Germinal center (tissue), 1 donor: ENCODE data around the gene XRRA1.
"Not testable (repeated sequence)": the region's sequence is repeated elsewhere in the genome, so short reads cannot be mapped to it uniquely, and the experiment has no call there.

Source experiments
- DNase-seq: peaks from one replicate; pipeline ENCODE4 v3.0.0; 2012; ENCODE audit warnings: mixed read lengths, low spot score

XRRA1 gene

DNA sequence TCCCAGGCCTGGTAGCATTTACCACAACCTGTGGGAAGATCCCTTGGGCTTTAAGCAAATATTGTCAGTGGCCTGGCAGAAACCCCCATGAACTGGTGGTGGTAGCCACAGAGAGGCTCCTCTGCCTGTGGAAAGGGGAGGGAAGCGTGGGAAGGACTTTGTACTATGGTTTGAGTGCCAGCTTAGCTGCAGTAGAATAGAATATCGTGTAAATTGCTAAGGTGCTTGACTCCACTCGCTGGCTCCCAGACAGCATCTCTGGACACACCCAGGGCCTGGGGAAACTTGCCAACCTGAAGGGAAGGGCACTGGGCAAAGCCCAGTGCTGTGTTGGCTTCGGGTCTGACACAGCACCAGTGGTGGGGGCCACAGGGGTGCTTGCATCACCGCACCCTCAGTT is 52.6 kb downstream of the XRRA1 start:
- DNase-seq = no peak

- no peak for DNase-seq
These were observed 53.4 kb downstream of the XRRA1 start for GRCh38 chr11:74895340-74896116.

GRCh38 chr11:74893015-74893414 is 55.9 kb downstream of the XRRA1 start:
- not testable (repeated sequence) for DNase-seq

- DNase-seq = no peak
These were observed 71.8 kb downstream of the XRRA1 start for GRCh38 chr11:74877132-74877531.

DNA sequence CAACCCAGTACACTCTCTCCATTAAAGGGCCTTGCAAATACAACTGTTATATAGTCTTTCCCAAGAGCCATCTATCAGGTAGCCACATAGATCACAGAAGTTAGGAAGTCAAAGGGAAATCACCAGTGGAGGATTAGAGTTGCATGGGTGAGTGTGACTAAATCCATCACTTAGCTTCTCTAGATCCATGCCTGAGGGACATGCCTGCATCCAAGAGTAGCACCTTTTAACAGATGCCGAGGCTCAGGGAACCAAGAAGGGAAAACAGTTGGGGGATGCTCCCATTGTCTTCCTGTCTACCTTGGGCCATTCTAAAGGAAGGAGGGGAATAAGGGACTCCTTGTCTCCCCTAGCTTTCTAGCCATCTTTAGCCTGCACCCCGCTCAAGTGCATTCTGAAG is 77.9 kb downstream of the XRRA1 start:
- DNase-seq = no peak

GRCh38 chr11:74870485-74870884 is 78.4 kb downstream of the XRRA1 start:
- DNase-seq = peak; percentile 52

DNA sequence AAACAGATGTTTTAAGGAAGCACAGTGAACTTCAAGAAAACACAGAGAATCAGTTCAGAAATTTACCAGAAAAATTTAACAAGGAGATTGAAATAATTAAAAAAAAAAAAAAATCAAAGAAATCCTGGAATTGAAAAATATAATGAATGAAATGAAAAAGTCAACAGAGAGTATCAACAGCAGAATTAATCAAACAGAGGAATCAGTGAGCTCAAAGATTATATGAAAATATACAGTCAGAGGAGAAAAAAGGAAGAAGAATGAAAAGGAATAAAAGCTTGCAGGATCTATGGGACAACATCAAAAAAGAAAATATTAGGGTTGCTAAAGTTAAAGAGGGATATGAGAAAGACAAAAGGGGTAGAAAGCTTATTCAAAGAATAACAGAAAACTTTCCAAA is 82.3 kb downstream of the XRRA1 start:
- no peak for DNase-seq

DNA sequence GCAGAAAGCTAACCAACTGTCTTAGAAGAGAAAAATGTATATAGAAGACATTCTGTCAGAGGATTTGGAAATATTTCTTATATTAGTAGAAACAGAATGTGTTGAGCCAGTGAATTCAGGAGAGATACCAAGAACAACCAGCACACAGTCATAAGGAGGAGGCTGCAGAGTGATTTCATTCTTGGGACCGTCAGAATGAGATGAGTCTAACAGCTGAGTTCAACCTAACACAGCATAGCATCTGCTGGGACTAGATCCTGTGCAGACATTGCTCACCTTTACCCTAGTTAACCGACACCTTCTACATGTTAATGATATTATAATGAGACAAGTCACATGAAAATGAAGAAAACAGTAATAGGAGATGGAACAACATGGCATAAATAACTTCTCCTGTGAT is 85.5 kb downstream of the XRRA1 start:
- no peak for DNase-seq

GRCh38 chr11:74860743-74861142 is 88.1 kb downstream of the XRRA1 start:
- DNase-seq = no peak

- no peak for DNase-seq
These were observed 95.7 kb downstream of the XRRA1 start for GRCh38 chr11:74853223-74853622.

- no peak for DNase-seq
These were observed 99.1 kb downstream of the XRRA1 start for GRCh38 chr11:74849525-74850391.

DNA sequence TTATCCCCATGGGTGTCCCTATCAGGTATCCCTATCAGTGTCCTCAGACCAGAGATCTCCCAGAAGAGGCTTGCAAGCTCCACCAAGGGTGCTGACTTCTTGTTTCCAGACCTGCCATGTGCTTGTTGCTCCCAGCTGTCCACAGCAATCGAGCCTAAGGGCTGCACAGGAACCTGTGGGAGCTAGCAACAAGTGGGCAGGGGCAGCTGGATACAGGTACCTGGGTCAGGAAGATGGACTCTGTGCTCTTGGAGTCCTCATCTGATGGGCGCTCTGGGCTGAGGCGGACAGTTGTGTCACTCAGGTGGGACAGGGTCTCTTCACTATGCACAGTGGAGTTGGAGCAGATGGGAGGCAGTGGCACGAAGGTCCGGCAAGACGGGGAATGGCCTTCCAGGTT is 101.0 kb downstream of the XRRA1 start:
- DNase-seq = no peak

GRCh38 chr11:74847395-74847794 is 101.5 kb downstream of the XRRA1 start:
- no peak for DNase-seq

GRCh38 chr11:74846770-74847169 is 102.1 kb downstream of the XRRA1 start:
- no peak for DNase-seq

DNA sequence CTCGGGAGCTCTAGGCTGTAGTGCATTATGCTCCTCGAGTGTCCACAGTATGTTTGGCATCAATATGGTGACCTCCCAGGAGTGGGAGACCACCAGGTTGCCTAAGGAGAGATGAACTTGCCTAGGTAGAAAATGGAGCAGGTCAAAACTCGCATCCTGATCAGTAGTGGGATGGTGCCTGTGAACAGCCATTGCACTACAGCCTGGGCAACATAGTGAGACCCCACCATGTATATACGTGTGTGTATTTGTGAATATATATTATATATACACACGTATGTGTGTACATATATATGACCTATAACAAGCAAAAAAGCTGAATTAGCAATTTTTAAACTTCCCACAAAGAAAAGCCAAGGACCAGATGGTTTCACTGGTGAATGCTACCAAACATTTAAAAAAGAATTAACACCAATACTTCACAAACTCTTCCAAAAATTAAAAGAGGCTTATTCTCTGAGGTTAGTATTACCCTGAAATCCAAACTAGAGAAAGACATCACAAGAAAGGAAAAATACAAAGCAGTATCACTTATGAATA is 102.8 kb downstream of the XRRA1 start:
- DNase-seq = no peak

GRCh38 chr11:74844865-74845264 is 104.0 kb downstream of the XRRA1 start:
- no peak for DNase-seq

DNA sequence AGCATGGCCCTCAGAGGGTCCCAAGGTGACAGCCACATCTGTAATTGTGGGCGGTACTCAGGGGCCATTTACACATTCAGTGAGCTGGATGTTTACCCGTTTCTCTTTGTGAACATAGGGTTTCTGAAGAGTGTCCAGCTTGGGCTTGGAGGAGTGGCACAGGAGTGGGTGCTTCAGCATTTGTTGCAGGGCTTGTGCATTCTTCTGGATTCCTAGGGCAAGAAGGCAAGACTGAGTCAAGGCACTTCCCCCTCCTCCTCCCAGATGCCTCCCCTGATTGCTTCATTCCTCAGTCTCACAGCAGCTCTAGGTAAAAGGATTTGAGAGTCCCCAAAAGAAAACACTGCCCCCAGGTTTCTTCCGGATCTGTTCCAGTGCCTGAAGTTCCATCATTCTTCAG is 104.8 kb downstream of the XRRA1 start:
- DNase-seq = no peak

DNA sequence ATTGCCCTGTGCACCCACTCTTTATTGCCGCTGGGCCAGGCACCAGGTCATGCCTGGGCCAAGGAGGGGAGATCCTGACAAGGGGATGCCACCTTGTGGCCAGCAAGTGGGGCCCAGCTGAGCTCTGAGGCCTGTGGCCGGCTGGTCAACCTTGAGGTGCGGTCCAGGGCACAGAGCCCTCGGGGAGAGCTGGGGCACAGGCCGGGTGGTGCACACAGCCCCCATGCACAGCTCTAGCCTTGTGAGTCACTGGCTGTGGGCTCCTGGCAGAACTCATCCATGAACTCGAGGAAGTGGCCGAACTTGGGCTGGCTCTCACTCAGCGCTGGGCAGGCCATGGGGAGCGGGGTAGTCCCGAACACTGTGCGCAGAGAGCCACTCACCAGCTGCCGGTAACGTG is 105.9 kb downstream of the XRRA1 start:
- no peak for DNase-seq

GRCh38 chr11:74840486-74840885 is 108.4 kb downstream of the XRRA1 start:
- DNase-seq = no peak

DNA sequence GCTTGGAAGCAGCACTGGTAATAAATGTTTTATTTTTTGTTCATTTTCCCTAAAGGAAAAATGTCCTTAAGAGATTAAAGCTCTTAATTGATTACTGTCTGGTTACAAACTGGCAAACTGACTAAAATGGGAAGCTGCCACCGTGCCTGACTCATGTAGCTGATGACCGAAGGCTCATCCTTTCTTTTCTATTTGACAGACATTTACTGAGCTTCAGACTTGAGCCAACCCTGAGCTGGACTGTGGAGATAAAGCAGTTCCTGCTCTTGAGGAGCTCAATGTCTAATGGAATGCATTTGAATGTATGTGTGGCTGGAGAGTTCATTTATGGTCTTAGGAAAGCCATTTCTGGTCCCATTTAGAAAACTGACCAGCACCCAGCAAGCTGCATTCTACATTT is 108.9 kb downstream of the XRRA1 start:
- no peak for DNase-seq

- DNase-seq = no peak
These were observed 109.4 kb downstream of the XRRA1 start for GRCh38 chr11:74839446-74839845.

GRCh38 chr11:74838188-74838587 is 110.7 kb downstream of the XRRA1 start:
- no peak for DNase-seq

DNA sequence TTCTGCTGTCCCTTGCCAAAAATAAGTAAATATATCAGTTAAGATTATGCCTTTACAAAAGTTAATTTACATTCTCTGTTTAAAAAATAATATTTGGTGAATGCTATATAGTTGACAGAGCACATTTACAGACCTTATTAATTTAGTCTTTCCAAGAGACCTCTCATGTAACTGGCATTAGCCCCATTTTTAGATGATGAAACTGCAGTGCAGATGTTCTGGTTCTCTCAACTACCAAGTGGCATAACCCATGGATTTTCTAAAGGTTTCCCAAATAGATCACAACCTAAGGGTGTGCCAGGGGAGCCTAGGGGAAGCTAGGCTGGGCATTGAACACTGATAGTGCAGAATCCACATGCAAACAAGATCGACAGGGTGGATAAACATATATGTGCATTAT is 111.7 kb downstream of the XRRA1 start:
- DNase-seq = no peak
